ENCODE measurements around the gene HBP1.
"Not testable (repeated sequence)": the region's sequence is repeated elsewhere in the genome, so short reads cannot be mapped to it uniquely, and the experiment has no call there.

Gene HBP1

DNA sequence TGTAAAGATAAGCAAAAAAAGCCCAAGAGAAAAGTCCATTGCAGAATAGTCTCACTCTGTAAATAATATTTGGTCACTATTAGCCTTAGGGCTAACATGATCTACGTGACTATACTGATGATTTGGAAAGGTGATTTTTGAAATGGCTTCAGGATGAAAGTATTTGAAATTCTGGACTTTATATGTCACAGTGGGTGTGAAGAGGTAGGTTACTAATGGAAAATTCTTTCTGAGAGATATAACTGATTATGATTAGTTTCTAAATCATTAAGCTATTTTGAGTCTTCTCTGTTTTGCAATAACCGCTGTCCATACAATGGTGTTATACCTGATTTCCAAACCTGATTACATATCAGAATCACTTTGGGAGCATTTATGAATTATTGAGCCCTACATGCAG lies 20.1 kb upstream of the HBP1 start:
- H3K9me3 Mint-ChIP-seq, result no peaks in the 10 kb centered on the region
- no peaks in the 10 kb centered on the region for H3K4me1 Mint-ChIP-seq
- H3K4me3 Mint-ChIP-seq, result no peak overlapping the region
- DNase-seq, result no peak
- no peak for ATAC-seq
- H3K27ac Mint-ChIP-seq, result no peak overlapping the region
- no peaks in the 10 kb centered on the region for H3K27me3 Mint-ChIP-seq

GRCh38 chr7:107149863-107150262 lies 18.9 kb upstream of the HBP1 start:
- no peaks in the 10 kb centered on the region for H3K27me3 Mint-ChIP-seq
- DNase-seq (no peak), ATAC-seq (no peak)
- no peaks in the 10 kb centered on the region for H3K9me3 Mint-ChIP-seq
- H3K4me3 Mint-ChIP-seq, result no peak overlapping the region
- H3K27ac Mint-ChIP-seq, result no peak overlapping the region
- no peaks in the 10 kb centered on the region for H3K4me1 Mint-ChIP-seq

DNA sequence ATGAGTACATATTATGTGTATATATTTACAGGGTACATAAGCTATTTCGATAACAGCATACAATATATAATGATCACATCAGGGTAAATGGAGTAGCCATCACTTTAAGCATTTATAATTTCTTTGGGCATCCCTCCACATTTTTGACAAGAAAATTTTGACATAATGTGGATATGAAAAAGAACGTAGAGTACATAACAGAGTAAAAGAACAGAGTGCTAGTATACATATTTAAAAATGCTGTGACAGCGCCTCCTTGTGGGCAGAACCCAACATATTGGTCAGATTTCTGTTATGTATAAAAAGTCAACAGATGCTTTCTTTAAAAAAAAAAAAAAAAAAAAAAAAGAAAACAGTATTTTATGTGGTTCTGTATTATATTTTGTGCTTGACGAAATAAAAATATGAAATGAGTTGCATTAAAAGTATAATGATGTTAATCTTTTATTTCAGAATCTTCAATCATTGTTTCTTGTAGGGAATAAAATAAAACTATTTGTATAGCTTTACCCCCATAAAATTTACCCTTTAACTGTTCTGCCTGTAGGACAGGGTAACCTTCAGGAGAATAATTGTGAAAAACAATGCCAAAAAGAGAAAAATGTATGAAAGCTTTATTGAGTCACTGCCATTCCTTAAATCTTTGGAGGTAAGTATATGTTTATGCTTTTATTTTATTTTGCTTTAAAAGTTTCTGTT lies 18.3 kb upstream of the HBP1 start:
- Mint-ChIP-seq H3K27ac (no peak overlapping the region), H3K4me1 (no peaks in the 10 kb centered on the region), H3K4me3 (no peak overlapping the region), H3K9me3 (no peaks in the 10 kb centered on the region), H3K27me3 (no peaks in the 10 kb centered on the region)
- ATAC-seq, result peak; percentile 78
- peak; percentile 60 to 63 for DNase-seq

DNA sequence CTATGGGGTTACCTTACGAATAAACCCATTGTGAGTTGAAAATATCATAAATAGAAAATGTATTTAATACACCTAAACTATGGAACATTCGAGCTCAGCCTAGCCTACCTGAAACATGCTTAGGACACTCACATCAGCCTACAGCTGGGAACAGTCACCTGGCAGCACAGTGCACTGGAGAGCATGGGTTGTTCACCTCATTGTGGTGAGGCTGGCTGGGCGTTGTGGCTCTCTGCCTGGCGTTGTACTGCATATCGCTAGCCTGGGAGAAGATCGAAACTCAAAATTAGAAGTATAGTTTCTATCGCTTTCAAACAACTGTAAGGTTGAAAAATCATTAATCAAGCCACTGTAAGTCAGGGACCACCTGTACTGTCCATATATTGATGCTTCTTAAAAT lies 17.3 kb upstream of the HBP1 start:
- peak; percentile 9 for ATAC-seq
- Mint-ChIP-seq H3K27me3 (no peaks in the 10 kb centered on the region), H3K4me3 (no peak overlapping the region), H3K9me3 (no peaks in the 10 kb centered on the region), H3K27ac (no peak overlapping the region), H3K4me1 (no peaks in the 10 kb centered on the region)
- DNase-seq, result no peak

GRCh38 chr7:107152011-107152410 lies 16.8 kb upstream of the HBP1 start:
- Mint-ChIP-seq H3K4me1 (no peaks in the 10 kb centered on the region), H3K9me3 (no peaks in the 10 kb centered on the region), H3K4me3 (no peak overlapping the region), H3K27me3 (no peaks in the 10 kb centered on the region), H3K27ac (no peak overlapping the region)
- ATAC-seq (peak; percentile 40), DNase-seq (no peak)

DNA sequence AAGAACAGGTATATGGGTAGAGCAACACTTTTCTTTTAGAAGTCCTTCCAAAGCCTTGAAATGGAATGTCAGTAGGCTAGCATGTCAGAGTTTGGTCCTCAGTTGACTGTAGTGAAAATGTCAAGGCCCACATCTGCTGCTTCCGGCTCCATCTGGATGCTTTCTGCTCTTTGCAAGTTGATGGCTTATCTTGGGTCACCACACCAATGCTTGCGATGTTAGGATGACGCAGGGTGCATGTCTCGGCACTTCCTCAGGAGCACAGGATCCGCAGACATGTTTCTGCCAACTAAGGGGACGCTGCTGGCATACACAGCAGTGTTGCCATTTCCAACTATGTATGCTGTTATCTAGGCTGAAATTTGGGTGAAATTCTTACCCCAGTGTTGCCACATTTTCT lies 14.0 kb upstream of the HBP1 start:
- Mint-ChIP-seq H3K4me3 (no peak overlapping the region), H3K27me3 (no peaks in the 10 kb centered on the region), H3K27ac (no peak overlapping the region), H3K4me1 (no peaks in the 10 kb centered on the region), H3K9me3 (no peaks in the 10 kb centered on the region)
- ATAC-seq (no peak), DNase-seq (no peak)

DNA sequence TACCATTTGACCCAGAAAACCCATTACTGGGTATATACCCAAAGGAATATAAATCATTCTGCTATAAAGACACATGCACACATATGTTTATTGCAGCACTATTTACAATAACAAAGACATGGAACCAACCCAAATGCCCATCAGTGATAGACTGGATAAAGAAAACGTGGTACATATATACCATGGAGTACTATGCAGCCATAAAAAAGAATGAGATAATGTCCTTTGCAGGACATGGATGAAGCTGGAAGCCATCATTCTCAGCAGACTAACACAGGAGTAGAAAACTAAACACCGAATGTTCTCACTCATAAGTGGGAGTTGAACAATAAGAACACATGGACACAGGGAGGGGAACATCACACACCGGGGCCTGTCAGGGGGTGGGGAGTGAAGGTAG lies 13.1 kb upstream of the HBP1 start:
- H3K27ac Mint-ChIP-seq, H3K27me3 Mint-ChIP-seq, ATAC-seq, DNase-seq, H3K4me1 Mint-ChIP-seq, H3K4me3 Mint-ChIP-seq, H3K9me3 Mint-ChIP-seq: not testable (repeated sequence)

GRCh38 chr7:107157091-107157490 lies 11.7 kb upstream of the HBP1 start:
- H3K9me3 Mint-ChIP-seq, result no peaks in the 10 kb centered on the region
- ATAC-seq (no peak), DNase-seq (no peak)
- H3K27ac Mint-ChIP-seq, result no peak overlapping the region
- no peaks in the 10 kb centered on the region for H3K27me3 Mint-ChIP-seq
- no peaks in the 10 kb centered on the region for H3K4me1 Mint-ChIP-seq
- no peak overlapping the region for H3K4me3 Mint-ChIP-seq

- ATAC-seq (no peak), DNase-seq (no peak)
- Mint-ChIP-seq H3K27me3 (no peaks in the 10 kb centered on the region), H3K27ac (no peak overlapping the region), H3K4me3 (no peak overlapping the region), H3K4me1 (no peaks in the 10 kb centered on the region), H3K9me3 (no peaks in the 10 kb centered on the region)
These were observed 10.8 kb upstream of the HBP1 start for GRCh38 chr7:107158028-107158427.

DNA sequence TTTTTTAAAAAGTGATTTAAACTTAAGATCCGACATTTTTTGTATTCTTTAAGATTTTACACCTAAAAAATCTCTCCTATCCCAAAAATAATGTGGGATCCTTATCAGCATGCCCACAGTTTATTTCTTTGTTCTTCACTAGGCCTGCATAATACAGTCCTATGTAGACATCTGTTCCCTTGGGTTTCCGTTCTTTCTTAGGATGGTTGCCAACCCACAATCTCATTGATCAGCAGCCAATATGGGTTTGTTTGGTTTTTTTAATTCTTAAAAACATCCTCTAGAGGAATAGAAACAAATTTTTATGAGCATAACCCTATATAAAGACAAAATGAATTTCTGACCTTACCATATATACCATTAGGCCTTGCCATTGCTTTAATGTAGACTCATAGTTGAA lies 8.4 kb upstream of the HBP1 start:
- no peak for ATAC-seq
- no peaks in the 10 kb centered on the region for H3K27me3 Mint-ChIP-seq
- no peak overlapping the region for H3K27ac Mint-ChIP-seq
- no peaks in the 10 kb centered on the region for H3K9me3 Mint-ChIP-seq
- no peak for DNase-seq
- no peaks in the 10 kb centered on the region for H3K4me1 Mint-ChIP-seq
- no peak overlapping the region for H3K4me3 Mint-ChIP-seq

GRCh38 chr7:107161415-107161814 lies 7.4 kb upstream of the HBP1 start:
- DNase-seq (no peak), ATAC-seq (no peak)
- H3K4me3 Mint-ChIP-seq, result no peak overlapping the region
- no peak overlapping the region for H3K27ac Mint-ChIP-seq
- H3K9me3 Mint-ChIP-seq, result no peaks in the 10 kb centered on the region
- no peaks in the 10 kb centered on the region for H3K27me3 Mint-ChIP-seq
- H3K4me1 Mint-ChIP-seq, result no peaks in the 10 kb centered on the region

- peaks cover 3% of the 10 kb centered on the region for H3K4me1 Mint-ChIP-seq
- H3K9me3 Mint-ChIP-seq, result no peaks in the 10 kb centered on the region
- no peak overlapping the region for H3K27ac Mint-ChIP-seq
- ATAC-seq (no peak), DNase-seq (no peak)
- H3K4me3 Mint-ChIP-seq, result no peak overlapping the region
- H3K27me3 Mint-ChIP-seq, result no peaks in the 10 kb centered on the region
These were observed 6.3 kb upstream of the HBP1 start for GRCh38 chr7:107162475-107162874.

DNA sequence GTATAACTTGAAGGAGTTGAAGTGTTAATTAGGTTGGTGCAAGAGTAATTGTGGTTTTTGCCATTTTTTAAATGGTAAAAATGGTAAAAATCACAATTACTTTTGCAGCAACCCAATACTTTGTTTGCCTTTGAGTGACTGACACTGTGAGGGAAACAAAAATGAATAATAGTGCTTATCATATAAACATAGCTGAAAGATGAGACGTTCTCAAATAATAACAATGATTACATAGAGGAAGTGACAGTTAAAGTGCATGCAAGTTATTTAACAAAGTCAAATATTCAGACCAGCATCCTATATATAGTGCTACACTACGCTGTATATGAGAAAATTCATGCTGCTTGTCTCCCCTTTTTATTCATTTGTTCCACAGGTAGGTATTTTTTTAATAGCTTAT lies 4.7 kb upstream of the HBP1 start:
- DNase-seq (no peak), ATAC-seq (no peak)
- no peak overlapping the region for H3K4me3 Mint-ChIP-seq

DNA sequence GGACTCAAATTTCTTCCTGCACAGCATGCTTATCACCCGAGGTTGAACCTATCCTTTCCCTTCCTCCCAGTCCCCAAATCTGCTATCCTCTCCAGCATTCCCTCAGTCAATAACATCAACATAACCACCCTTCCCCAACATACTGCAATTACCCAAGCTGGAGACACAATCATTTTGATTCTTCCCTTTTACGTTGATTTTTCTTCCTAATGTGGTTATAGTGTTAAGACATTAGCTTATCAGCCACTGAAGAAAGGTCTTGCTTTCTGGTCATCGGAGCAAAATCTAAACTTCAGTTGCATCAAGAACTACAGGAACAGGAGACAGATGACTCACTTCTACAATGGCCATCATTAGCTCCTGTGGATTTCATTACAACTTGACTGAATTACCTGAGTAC lies 3.5 kb upstream of the HBP1 start:
- H3K27ac Mint-ChIP-seq, result no peak overlapping the region
- no peaks in the 10 kb centered on the region for H3K27me3 Mint-ChIP-seq
- H3K4me1 Mint-ChIP-seq, result peaks cover 5% of the 10 kb centered on the region
- H3K9me3 Mint-ChIP-seq, result no peaks in the 10 kb centered on the region
- DNase-seq (no peak), ATAC-seq (no peak)
- H3K4me3 Mint-ChIP-seq, result no peak overlapping the region

More for the DNA sequence above, 4.7 kb upstream of the HBP1 start:
- Mint-ChIP-seq H3K27me3 (no peaks in the 10 kb centered on the region), H3K27ac (no peak overlapping the region), H3K9me3 (no peaks in the 10 kb centered on the region), H3K4me1 (peaks cover 5% of the 10 kb centered on the region)

GRCh38 chr7:107166736-107167426 lies 1.9 kb upstream of the HBP1 start:
- ATAC-seq, result no peak
- Mint-ChIP-seq H3K4me1 (peaks cover 12% of the 10 kb centered on the region), H3K9me3 (no peaks in the 10 kb centered on the region), H3K27ac (peak overlapping the region; percentile 99 to 100), H3K27me3 (no peaks in the 10 kb centered on the region), H3K4me3 (peak overlapping the region; percentile 91 to 94)
- DNase-seq, result no peak

GRCh38 chr7:107167483-107168232 lies 1.1 kb upstream of the HBP1 start:
- H3K4me1 Mint-ChIP-seq, result peaks cover 13% of the 10 kb centered on the region
- H3K27me3 Mint-ChIP-seq, result no peaks in the 10 kb centered on the region
- ATAC-seq (peak; percentile 17), DNase-seq (peak in 1 of 2 donors; percentile 12)
- H3K27ac Mint-ChIP-seq, result peak overlapping the region; percentile 99 to 100
- peak overlapping the region; percentile 91 to 94 for H3K4me3 Mint-ChIP-seq
- no peaks in the 10 kb centered on the region for H3K9me3 Mint-ChIP-seq

Measured in stimulated activated naive CD8-positive, alpha-beta T cell treated with anti-CD3 and anti-CD28 coated beads, Interleukin-15, amount 100 ng/mL, for 72 hours (primary cell).